ENCODE data around the gene AGAP3.

Gene AGAP3

DNA sequence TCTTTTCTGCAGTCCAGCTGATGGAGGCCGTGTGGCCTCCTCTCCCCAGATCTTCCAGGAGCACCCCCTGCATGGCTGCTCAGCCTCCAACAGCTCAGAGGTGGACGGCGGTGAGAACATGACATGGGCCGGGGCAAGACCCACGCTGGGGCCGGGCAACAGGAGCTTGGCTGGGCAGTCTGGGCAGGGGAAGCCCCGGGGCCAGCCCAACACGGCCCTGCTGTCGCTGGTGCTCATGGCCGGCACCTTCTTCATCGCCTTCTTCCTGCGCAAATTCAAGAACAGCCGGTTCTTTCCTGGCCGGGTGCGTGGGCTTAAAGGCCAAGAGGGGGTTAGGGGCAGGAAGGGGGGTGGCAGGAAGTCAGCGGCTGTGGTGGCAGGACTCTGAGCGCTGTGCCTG is 12.3 kb upstream of the AGAP3 start:
- no peak for DNase-seq (ENCODE audit: low read depth in 3 of 3, low spot score in 1 of 3)

DNA sequence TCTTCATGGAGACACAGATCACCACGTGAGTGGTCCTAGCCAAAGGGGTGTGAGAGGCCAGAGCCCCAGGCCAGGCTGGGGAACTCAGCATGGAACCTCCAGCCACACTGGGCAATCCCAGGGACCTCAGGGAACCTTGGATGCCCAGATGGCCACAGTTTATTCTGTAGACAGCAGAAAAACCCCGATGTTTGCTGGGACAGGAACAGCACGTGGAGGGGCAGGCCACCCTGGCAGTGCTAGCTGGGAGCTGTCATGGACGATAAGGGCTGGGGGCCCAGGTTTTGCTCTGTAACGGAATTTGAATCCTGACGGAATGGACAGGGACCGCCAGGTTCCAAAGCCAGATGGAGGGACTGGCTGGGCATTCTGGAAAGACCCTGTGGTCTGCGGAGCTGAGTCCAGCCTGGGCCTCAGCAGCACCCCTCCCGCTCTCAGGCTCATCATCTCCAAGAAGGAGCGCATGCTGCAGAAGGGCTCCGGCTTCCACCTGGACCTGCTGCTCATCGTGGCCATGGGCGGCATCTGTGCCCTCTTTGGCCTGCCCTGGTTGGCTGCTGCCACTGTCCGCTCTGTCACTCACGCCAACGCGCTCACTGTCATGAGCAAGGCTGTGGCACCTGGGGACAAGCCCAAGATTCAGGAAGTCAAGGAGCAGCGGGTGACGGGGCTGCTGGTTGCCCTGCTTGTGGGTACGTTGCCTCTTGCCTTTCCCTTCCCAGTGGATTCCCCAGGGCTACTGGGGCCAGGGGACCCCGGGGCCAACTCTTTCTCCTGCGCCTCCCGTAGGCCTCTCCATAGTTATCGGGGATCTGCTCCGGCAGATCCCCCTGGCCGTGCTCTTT is 11.2 kb upstream of the AGAP3 start:
- no peak for DNase-seq (ENCODE audit: low read depth in 3 of 3, low spot score in 1 of 3)

DNA sequence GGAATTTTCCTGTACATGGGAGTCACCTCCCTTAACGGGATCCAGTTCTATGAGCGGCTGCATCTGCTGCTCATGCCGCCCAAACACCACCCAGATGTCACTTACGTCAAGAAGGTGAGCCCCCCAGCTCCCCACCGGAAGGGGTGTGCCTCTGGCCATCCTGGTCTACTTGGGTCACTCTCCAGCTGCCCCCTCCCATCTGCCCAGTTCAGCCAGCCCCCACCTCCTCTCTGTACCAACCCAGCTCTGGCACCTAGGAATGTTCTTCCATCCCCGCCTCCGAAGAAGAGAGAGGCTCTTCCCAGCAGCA is 10.7 kb upstream of the AGAP3 start:
- no peak for DNase-seq (ENCODE audit: low read depth in 3 of 3, low spot score in 1 of 3)

DNA sequence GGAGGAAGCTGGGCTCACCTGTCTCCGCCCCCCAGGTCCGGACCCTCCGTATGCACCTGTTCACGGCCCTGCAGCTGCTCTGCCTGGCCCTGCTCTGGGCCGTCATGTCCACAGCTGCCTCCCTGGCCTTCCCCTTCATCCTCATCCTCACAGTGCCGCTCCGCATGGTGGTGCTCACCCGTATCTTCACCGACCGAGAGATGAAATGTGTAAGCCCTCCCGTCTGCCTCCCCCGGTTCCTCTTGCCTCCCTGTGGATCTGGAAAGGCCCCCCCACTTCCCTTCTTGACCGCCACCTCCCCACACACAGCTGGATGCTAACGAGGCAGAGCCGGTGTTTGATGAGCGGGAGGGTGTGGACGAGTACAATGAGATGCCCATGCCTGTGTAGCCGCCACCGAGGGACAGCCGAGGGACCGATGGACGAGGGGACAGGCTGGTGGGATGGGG is 10.3 kb upstream of the AGAP3 start:
- no peak for DNase-seq (ENCODE audit: low read depth in 3 of 3, low spot score in 1 of 3)

DNA sequence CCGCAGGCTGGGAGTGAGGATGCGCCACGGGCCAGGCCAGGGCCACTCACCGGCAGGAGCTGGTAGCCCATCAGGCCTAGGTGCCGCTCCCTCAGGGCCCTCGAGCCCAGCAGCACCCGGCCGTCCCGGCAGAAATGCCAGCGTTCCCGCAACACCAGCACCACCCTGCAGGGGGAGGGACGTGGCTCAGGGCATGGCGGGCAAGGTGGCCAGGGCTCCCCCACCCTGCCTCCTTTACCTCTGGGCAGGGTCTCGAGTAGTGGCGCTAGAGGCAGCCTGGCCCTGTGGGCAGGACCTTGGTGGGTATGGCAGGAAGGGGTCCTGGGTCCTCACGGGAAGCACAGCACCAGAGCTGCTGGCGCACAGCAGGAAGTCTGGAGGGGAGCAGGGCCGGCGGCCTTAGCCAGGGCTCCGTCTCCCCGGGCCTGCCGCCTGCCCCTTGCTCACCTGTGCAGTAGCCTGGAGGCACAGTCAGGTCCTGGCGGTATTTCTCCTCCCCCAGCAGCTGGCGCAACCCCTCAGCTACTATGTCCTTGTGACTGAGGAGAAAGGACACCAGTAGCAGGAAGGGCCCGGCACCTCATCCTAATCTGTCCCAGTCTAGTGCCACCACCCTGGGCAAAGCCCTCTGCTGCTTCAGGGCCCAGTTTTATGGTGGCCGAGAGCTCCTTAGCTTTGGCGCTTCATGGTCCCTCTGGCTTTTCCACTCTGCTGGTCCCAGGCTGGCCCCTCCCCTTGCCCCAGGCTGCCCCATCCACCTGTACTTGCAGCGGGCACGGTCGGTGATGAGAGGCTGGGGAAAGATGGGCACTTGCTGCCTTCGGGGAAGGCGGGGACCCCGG is 9.2 kb upstream of the AGAP3 start:
- no peak for DNase-seq (ENCODE audit: low read depth in 3 of 3, low spot score in 1 of 3)

DNA sequence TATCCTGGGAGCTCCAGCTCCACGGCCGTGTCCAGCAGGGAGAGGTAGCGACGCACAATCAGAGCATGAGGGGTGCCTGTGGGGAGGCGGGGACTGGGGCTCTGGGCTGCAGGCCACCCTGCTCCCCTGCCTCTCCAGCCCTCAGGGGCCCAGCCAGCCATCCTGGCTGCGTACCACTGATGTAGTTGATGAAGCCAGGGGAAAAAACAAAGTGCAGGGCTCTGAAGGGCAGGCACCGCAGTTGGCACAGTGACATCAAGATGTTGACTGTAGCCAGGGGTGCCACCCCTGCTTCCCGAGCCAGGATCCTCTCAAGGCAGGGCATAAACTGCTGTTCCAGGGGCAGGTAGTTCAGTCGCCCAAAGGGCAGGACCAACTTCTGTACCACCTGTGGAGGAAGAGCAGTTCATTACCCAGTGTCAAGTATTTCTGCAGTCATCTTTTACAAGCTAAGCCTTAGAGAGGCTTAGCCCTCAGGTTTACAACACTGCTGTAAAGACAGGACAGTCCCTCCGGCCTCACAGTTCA is 8.5 kb upstream of the AGAP3 start:
- DNase-seq (ENCODE audit: low read depth in 3 of 3, low spot score in 1 of 3): no peak

DNA sequence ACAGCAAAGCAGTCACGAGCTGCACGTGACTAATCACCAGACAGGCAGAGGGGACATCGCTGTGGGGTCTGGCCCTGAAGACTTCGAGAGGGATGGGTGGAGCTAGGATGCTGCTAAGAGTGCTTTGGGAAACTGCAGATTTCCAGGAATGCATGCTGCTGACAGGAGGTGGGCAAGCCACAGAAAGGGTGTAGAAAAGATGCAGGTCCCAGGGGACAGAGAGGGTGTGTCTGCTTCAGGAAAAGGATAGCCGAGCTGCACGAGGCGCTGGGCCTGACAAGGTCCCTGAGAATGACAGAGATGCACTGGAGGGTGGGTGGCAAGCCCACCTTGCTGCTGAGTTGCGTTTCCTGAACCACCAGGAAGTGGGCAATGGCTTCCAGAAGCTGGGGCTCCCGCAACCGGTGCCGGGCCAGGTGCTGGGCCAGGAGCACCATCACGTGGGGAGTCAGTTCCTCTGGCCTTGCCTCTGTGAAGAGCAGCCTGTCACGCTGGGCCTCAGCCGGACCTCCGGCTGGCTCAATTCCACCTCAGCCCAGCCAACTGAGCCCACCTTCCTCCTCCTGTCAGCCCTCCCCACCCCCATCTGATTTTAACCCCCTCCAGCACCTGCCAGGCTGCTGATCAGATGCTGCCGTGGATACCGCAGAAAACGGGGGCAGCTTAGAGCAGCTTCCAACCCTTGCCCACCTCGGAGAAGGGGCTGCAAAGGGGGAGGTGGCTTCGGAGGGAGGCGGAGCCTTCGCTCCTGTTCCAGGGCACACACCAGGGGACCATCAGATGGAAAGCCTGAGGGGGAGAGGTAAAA is 7.8 kb upstream of the AGAP3 start:
- no peak for DNase-seq (ENCODE audit: low read depth in 3 of 3, low spot score in 1 of 3)

DNA sequence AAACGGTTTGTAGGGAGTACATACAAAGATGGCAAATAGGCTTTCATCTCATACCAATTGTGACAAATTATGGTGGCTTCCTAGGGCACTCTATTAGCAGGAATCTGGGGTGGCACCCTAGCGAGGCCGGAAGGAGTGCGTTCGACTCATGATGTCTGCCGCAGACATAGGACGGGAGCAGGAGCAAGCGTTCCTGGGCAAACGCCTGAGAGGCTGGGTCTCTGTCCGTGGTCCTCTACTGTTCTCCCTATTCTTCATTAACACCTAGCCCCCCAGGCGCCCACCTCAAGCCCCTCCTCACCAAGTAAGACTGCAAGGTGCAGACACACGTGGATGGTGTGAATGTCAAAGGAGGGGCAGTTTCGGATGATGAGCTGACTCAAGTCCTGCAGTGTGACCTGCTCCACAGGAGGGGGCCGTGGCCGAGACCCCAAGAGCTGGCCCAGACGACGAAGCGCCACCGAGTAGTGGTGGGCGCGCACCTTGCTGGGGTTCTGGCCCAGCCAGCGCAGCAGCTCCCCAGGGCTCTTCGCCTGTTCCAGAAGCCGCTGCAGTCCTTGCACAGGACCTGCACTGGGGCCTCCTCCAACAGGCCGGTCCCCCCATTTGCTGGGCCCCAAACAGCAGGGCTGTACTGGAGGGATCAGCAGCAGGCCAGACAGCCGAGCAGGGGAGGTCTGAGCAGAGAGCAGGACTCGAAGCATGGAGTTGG is 6.9 kb upstream of the AGAP3 start:
- DNase-seq (ENCODE audit: low read depth in 3 of 3, low spot score in 1 of 3): no peak

DNA sequence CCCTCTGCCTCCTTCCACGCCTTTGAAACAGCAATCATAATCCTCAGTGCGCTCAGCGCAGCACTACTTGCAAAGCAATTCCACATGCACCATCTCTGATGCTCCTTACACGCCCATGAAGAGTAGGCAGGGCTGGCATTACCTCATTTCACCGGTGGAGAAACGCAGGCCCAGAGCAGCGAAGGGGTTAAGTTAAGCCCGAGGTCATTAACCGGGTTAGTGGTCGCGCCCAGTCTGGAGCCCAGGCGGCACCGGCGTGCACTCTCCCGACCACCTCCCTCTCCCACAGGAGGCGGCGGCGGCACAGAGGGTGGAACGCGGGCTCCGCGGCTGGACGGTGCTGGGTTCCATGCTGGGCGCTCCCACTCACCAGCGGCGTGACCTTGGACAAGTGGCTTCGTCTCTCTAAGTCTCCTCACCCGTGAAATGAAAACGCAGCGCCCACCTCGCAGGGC is 6.2 kb upstream of the AGAP3 start:
- no peak for DNase-seq (ENCODE audit: low read depth in 3 of 3, low spot score in 1 of 3)

DNA sequence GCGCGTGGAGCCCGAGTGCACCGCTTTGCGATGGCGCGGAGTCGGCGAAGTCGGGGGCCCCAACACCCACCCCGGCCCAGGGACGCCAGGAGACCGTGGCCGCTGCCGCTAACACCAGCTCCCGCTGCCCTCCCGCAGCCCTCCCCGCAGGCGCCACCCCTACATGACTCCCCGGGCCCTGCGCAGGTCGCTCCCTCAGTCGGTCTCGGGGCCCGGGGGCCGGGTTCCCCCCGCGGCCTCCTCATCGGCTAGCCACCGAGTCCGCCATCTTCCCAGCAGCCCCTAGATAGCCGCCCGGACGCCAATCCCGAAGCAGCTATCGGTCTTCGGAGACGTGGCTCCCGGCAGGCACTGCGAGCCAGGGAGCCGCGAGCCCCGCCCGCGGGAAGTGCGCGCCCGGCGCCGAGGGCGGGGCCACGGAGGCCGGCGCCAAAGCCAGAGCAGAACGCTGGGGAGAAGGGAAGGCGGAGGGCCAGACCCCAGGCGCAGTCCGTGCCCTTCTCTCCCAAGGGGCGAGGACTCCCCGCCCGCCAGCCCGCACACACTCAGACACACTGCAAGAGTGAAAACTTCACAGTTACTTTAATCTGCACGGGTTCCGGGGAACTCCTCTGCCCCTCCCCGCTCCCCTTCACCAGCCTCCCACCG is 5.6 kb upstream of the AGAP3 start, which contains the start of gene FASTK:
Gene FASTK, minus strand, starts transcription at position 288 of the 648 bp plus-strand sequence. Its CDS starts 43 bp downstream, at position 245.
- peak; percentile 72 to 80 (median 74) for DNase-seq (ENCODE audit: low read depth in 3 of 3, low spot score in 1 of 3)

DNA sequence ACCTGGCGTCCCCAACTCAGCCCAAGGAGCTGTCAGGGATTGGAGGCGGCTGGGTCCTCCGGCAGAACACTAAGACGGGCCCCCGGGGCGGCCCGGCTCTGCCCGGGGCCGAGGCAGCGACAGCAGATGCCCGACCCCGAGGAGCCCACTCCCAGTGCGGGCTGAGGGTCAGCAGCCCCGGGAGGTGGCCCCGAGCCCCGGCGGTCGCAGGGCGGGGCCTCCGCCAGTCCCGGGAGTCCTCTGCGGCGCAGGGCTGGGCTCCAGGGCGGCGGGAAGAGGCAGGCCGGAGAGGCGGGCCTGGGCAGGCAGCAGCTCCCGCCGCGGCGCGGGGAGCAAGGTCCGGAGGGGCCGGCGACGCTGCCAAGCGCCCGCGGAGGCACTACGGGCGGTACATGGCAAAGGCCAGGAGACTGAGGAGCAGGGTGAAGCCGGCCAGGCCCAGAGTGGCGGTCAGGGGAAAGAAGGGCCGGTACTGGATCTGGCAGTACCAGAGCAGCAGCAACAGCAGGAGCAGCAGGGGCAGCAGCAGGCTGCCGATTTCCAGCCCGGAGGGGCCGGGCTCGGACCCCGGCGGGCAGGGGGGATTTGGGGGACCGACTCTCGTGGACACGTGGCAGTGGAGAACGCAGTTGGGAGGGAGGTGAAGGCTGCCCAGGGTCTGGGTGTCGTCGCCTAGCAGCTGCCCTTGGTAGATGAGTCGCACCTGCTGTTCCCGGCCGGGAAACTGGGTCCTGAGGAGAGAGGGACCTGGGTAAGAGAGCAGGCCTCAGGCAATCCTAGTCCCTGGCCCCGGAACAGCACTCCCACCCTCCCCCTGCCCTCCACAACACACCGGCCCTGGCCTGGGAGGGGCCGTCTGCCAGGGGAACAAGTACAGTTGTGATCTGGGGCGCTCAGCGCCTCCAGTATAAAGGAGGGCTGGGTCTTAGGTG is 4.8 kb upstream of the AGAP3 start:
- DNase-seq (ENCODE audit: low read depth in 3 of 3, low spot score in 1 of 3): no peak

DNA sequence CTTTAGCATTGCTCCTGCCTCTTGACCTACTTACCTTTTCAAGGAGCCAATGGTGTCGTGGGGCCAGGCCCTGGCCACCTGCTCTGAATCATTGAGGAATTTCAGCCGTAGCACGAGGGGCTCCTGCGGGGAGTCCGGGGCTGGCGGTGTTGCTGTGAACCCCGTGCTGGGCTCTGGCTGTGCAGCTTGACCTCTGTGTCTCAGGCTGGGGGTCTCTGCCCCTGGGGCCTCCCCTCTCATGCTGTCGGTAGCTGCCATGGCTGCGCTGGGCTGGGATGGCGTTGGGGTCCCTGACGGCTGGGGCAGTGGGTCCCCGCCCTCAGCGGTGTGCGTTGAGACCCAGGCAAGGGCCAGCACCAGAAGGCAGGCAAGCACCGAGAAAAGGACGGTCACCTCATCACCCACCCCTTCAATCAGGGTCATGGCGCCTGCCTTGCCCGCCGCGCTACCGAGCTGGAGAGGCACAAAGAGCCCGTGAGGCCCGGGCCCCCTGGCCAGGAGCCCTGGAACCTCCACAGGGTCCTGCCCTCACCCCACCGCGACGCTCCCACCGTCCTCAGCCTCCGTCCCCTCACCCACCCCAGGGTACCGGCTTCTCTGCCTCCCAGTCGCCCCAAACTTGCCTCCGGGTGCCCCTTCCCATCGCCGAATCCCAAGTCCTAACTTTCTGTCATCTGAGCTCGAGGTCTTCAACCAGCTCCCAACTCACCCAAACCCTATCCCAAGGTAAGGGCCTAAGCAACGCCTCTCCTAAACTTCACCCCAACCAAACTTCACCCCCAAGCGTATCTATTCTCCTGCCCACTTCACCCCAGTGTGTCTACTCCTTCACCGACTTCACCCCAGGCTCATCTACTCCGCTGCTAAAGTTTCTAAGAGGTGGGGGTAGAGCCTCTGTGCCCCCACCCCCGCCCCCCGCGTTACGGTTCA is 3.9 kb upstream of the AGAP3 start:
- DNase-seq (ENCODE audit: low read depth in 3 of 3, low spot score in 1 of 3): no peak

DNA sequence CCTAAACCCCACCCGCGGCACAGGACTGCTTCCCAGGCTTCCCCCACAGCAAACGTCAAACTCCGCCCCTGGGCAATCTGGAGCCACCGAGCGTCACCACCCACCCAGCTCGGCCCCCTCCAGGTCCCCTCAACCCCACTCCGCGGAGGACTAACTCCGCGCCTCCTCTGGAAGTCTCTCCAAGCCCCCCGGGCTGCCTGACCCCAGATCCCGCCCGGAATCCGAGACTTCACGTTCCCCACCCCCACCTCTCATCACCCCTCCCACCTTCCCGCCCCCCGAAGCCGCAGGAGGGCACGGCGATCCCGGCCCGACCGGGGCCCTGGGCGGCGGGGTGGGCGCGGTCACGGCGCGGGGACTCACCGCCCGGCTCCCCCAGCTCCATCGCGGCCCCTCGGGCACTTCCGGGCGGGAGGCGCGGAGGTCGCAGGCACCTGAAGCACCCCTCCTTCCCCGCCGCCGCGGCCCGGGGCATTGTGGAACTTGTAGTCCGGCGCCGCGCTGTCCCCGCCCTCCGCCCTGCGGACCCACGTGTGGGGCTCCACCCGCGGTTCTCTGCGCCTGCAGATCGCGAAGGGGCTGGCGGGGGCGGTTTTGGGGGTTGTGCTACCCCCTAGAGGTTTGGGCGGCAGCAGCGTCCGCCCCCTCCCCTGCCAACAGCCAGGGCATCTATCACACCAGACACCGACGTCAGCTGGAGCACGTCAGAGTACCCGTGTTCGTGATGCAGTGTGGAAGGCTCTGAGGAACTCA is 3.0 kb upstream of the AGAP3 start, which contains the start of gene TMUB1:
Gene TMUB1, minus strand, starts transcription at position 423 of the 753 bp plus-strand sequence. CDS start 930 bp downstream, outside the sequence.
- peak; percentile 49 to 69 (median 63) for DNase-seq (ENCODE audit: low read depth in 3 of 3, low spot score in 1 of 3)

DNA sequence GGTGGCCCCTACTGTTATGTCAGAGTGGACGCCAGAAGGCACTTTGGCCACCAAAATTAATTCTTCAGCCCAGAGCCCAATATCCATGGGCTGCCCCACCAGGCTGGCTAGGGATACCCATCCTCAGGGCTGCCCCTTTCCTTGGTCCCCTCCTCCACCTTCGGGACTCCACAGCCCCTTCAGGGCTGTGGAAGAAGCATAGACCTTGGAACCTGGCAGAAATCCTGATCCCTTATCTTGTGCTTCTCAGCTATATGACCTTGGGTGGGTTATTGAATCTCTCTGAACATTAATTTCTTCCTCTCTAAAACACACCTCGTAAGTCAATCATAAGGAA is 2.5 kb upstream of the AGAP3 start:
- no peak for DNase-seq (ENCODE audit: low read depth in 3 of 3, low spot score in 1 of 3)

DNA sequence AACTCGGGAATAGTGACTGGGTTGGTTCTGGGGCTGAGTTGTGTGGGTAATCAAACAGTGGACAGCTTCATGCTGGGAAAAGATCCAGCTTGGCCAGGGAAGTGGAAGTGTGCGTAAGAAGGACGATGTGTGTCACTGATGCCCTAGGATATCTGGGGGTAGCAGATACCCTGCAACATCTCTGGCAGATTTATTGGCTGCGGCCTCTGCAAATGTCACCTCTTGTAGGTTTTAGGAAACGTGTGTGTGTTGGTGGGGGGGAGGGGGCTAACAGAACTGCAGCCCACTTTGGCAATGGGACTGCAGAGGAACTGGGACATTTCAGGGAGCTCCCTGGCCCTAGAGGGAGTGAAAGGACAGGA is 965 bp upstream of the AGAP3 start:
- DNase-seq (ENCODE audit: low read depth in 3 of 3, low spot score in 1 of 3): no peak

DNA sequence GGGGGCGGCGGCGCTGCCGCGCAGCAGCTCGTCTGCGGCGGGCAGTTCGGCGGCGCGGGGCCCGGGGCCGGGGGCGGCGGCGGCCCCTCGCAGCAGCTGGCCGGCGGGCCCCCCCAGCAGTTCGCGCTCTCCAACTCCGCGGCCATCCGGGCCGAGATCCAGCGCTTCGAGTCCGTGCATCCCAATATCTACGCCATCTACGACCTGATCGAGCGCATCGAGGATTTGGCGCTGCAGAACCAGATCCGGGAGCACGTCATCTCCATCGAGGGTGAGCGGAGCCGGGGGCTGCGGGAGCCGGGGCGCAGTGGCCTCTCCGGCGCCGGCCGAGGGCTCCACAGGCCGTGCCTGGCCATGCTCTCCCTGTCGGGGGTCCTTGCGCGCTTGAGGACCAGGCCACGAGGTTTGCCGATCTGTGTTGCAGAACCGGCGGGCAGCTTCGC is 548 bp downstream of the AGAP3 start:
- no peak for DNase-seq (ENCODE audit: low read depth in 3 of 3, low spot score in 1 of 3)
